Liver (tissue), 9 donors: ENCODE data around the gene ARAP1. TPM values are rescaled to one million over a fixed set of nuclear protein-coding genes. Genes with fewer than 3 reads are reported as not detected.

Source experiments
- DNase-seq: peaks from one replicate; pipeline ENCODE4 v3.0.0-alpha.2; 2017; ENCODE audit warnings: low spot score
- H3K27ac ChIP-seq, 2 donors: one replicate each; pipeline ENCODE4 v1.7.0; 2013; ENCODE audit warnings: inconsistent platforms in 2 of 2, low read length in 2 of 2, control low read depth in 1 of 2, low read depth in 1 of 2, mild to moderate bottlenecking in 1 of 2
- H3K27me3 ChIP-seq, 4 donors: one replicate each; pipeline versions ENCODE4 v1.6.1 to v1.7.0; 2013; ENCODE audit warnings: low read length in 3 of 4, inconsistent platforms in 1 of 4, mild to moderate bottlenecking in 1 of 4, moderate library complexity in 1 of 4; ENCODE audit not compliant: control insufficient read depth in 4 of 4, insufficient read depth in 4 of 4
- H3K36me3 ChIP-seq, 4 donors: one replicate each; pipeline versions ENCODE4 v1.6.1 to v1.7.0; 2013; ENCODE audit warnings: low read length in 3 of 4, mild to moderate bottlenecking in 3 of 4, low read depth in 1 of 4, moderate library complexity in 1 of 4; ENCODE audit not compliant: control insufficient read depth in 4 of 4, insufficient read depth in 3 of 4
- H3K4me1 ChIP-seq, 4 donors: one replicate each; pipeline versions ENCODE4 v1.6.1 to v1.7.0; 2013; ENCODE audit warnings: low read length in 3 of 4, mild to moderate bottlenecking in 3 of 4, moderate library complexity in 1 of 4; ENCODE audit not compliant: control insufficient read depth in 4 of 4, insufficient read depth in 4 of 4
- H3K4me3 ChIP-seq, 3 donors: one replicate each; pipeline versions ENCODE4 v1.6.1 to v1.7.0; 2013; ENCODE audit warnings: low read length in 3 of 3, control low read depth in 1 of 3, low read depth in 1 of 3, mild to moderate bottlenecking in 1 of 3
- H3K9ac ChIP-seq, 2 donors: one replicate each; pipeline ENCODE4 v1.7.0; 2013; ENCODE audit warnings: low read length in 2 of 2, mild to moderate bottlenecking in 2 of 2, moderate library complexity in 2 of 2, control low read depth in 1 of 2, low read depth in 1 of 2
- H3K9me3 ChIP-seq, 4 donors: one replicate each; pipeline versions ENCODE4 v1.6.1 to v1.7.0; 2013; ENCODE audit warnings: low read length in 3 of 4; ENCODE audit not compliant: control insufficient read depth in 4 of 4
- ATF3 ChIP-seq: IDR thresholded peaks from 2 replicates; pipeline ENCODE4 v1.6.1; 2016; ENCODE audit warnings: antibody characterized with exemption
- CTCF ChIP-seq: fragments of 150-350 bp; IDR thresholded peaks from 2 replicates; pipeline ENCODE4 v1.5.1; 2017; ENCODE audit warnings: improper control_type of control experiment, low read depth, low read length; ENCODE audit not compliant: missing input control
- EGR1 ChIP-seq, 2 donors: IDR thresholded peaks; 2 replicates each; pipeline ENCODE4 v1.6.1; 2016 to 2018; ENCODE audit warnings: antibody characterized with exemption in 2 of 2, low read depth in 2 of 2
- FOXA1 ChIP-seq: IDR thresholded peaks from 2 replicates; pipeline ENCODE4 v1.6.1; 2016; ENCODE audit warnings: antibody characterized with exemption
- FOXA2 ChIP-seq: IDR thresholded peaks from 2 replicates; pipeline ENCODE4 v1.6.1; 2016; ENCODE audit warnings: antibody characterized with exemption
- GABPA ChIP-seq, 2 donors: IDR thresholded peaks in 1 of 2; conservative IDR thresholded peaks in 1 of 2; 2 replicates each; pipeline ENCODE4 v1.6.1; 2016; ENCODE audit warnings: antibody characterized with exemption in 2 of 2, mild to moderate bottlenecking in 1 of 2, moderate library complexity in 1 of 2
- HNF4A ChIP-seq, 2 donors: conservative IDR thresholded peaks; 2 replicates each; pipeline ENCODE4 v1.6.1; 2016; ENCODE audit warnings: antibody characterized with exemption in 2 of 2, mild to moderate bottlenecking in 2 of 2
- HNF4G ChIP-seq: IDR thresholded peaks from 2 replicates; pipeline ENCODE4 v1.6.1; 2016; ENCODE audit warnings: antibody characterized with exemption
- JUND ChIP-seq, 2 donors: IDR thresholded peaks; 2 replicates each; pipeline ENCODE4 v1.6.1; 2016; ENCODE audit warnings: antibody characterized with exemption in 2 of 2
- MAX ChIP-seq: IDR thresholded peaks from 2 replicates; pipeline ENCODE4 v1.6.1; 2016; ENCODE audit warnings: antibody characterized with exemption
- NR2F2 ChIP-seq: IDR thresholded peaks from 2 replicates; pipeline ENCODE4 v1.6.1; 2016; ENCODE audit warnings: antibody characterized with exemption
- RAD21 ChIP-seq, 2 donors: IDR thresholded peaks; 2 replicates each; pipeline ENCODE4 v1.6.1; 2016; ENCODE audit warnings: antibody characterized with exemption in 2 of 2, mild to moderate bottlenecking in 2 of 2
- RXRA ChIP-seq, 2 donors: IDR thresholded peaks; 2 replicates each; pipeline ENCODE4 v1.6.1; 2017 to 2018; ENCODE audit warnings: antibody characterized with exemption in 2 of 2, mild to moderate bottlenecking in 1 of 2
- SP1 ChIP-seq: IDR thresholded peaks from 2 replicates; pipeline ENCODE4 v1.6.1; 2018; ENCODE audit warnings: antibody characterized with exemption, mild to moderate bottlenecking
- TAF1 ChIP-seq: conservative IDR thresholded peaks from 2 replicates; pipeline ENCODE4 v1.6.1; 2016; ENCODE audit warnings: antibody characterized with exemption, mild to moderate bottlenecking
- YY1 ChIP-seq: IDR thresholded peaks from 2 replicates; pipeline ENCODE4 v1.6.1; 2016; ENCODE audit warnings: antibody characterized with exemption, mild to moderate bottlenecking
- ZBTB33 ChIP-seq: IDR thresholded peaks from 2 replicates; pipeline ENCODE4 v1.6.1; 2016; ENCODE audit warnings: antibody characterized with exemption
- WGBS: extraction: QIAGEN DNeasy Blood & Tissue Kit; methylation state at CpG from one replicate; pipeline ENCODE4 v1.1.7; 2013; 5-methylcytosine and 5-hydroxymethylcytosine counted together
- polyA plus RNA-seq, 2 donors: library from polyadenylated mRNA; stranded (reverse) in 1 of 2; unstranded in 1 of 2; fragments of 200-250 nt in 1 of 2; fragments of >200 nt in 1 of 2; fragmentation: Nextera tagmentation in 1 of 2; extraction: Ambion mirVana in 1 of 2; gene quantifications; one replicate each; pipeline versions ENCODE4 v1.2.1 to v1.2.3, GENCODE V29; 2013 to 2015
- total RNA-seq, 2 donors: library from RNA; depleted of rRNA; stranded (reverse); fragments of >200 nt; gene quantifications; one replicate each; pipeline ENCODE4 v1.2.3, GENCODE V29; 2014
- TF ChIP-seq, protein P1 (sequence below): IDR thresholded peaks from 2 replicates; pipeline ENCODE4 v1.6.1; 2016; ENCODE audit warnings: antibody characterized with exemption, mild to moderate bottlenecking
- donor health status: healthy.
- donor health status: healthy.
- donor health status: healthy.
- donor health status: healthy.
- donor health status: healthy.

ARAP1 gene
- total and polyA plus RNA-seq, 4 donors = 14.4 to 77.8 (median 43.5) TPM

DNA sequence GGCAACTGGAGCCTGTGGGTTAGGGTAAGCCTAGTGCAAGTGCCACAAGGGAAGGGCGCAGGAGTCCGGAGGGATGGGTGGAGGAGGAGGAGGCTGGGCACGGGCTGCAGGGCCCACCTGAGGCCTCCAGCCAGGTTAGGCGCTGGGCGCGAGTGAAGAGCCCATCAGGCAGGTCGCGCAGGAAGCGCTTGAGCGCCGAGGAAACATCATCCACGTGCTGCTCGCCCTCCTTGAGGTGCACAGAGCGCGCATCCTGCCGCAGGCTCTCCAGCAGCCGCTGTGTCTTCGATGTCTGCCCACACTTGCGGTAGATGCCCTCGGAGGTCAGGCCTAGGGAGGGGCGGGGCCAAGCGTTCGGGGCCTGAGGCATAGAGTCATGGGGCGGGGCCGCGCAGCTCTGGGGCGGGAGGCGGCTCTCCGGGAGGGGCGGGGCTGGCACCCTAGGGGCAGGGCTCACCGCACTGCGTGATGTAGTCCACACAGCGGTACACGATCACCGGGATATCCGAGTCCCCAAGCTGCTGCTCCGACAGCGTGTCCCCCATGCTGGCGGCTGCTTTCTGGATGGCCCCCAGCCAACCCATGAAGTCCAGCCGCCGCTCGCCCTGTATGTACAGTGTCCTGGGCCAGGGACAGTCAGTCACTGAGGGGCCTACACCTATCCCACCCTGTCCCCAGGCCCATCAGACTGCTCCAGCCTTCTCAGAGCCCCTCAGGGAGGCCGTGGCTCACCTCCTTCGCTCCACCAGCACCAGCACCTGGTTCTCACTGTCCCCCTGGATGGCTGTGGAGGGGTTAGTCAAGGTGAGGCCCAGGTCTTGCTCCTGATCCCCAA is 55.1 kb downstream of the ARAP1 start:
- Histone ChIP-seq H3K4me1 (no peaks in the 10 kb centered on the region), H3K9ac (no peak overlapping the region), H3K36me3 (peaks cover 37 to 96% (median 62%) of the 10 kb centered on the region in 4 donors), H3K27me3 (no peaks in the 10 kb centered on the region), H3K9me3 (no peaks in the 10 kb centered on the region), H3K27ac (no peak overlapping the region), H3K4me3 (no peak overlapping the region)
- WGBS = 92% methylated on average over 44 of the region's 44 CpGs
- TF ChIP-seq YY1 (no peak), FOXA2 (no peak), CTCF (no peak), TAF1 (no peak), SP1 (no peak), NR2F2 (no peak), FOXA1 (no peak)
- DNase-seq = no peak

DNA sequence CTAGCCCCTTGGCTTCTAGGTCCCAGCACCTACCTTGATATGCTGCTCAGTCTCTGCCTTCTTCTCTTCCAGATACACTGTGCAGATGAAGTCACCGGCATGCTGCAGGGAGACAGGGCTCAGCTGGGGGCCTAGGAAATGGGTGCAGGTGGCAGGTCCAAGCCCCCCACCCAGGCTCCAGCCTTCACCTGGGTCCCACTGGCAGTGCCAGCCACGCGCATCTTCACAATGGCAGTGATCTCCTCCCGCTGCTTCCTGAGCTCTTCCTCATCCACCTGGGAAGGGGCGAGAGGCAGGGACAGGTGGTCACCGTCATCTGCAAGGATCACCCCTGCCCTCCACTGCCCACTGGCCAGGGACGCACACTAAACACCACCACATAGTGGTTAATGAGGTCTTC is 56.9 kb downstream of the ARAP1 start:
- TF ChIP-seq NR2F2 = no peak
- no peak for TF ChIP-seq EGR1 (IDR thresholded peaks at IDR 0.05; ENCODE audit: low read depth in 2 of 2)
- TF ChIP-seq, protein P1, sequence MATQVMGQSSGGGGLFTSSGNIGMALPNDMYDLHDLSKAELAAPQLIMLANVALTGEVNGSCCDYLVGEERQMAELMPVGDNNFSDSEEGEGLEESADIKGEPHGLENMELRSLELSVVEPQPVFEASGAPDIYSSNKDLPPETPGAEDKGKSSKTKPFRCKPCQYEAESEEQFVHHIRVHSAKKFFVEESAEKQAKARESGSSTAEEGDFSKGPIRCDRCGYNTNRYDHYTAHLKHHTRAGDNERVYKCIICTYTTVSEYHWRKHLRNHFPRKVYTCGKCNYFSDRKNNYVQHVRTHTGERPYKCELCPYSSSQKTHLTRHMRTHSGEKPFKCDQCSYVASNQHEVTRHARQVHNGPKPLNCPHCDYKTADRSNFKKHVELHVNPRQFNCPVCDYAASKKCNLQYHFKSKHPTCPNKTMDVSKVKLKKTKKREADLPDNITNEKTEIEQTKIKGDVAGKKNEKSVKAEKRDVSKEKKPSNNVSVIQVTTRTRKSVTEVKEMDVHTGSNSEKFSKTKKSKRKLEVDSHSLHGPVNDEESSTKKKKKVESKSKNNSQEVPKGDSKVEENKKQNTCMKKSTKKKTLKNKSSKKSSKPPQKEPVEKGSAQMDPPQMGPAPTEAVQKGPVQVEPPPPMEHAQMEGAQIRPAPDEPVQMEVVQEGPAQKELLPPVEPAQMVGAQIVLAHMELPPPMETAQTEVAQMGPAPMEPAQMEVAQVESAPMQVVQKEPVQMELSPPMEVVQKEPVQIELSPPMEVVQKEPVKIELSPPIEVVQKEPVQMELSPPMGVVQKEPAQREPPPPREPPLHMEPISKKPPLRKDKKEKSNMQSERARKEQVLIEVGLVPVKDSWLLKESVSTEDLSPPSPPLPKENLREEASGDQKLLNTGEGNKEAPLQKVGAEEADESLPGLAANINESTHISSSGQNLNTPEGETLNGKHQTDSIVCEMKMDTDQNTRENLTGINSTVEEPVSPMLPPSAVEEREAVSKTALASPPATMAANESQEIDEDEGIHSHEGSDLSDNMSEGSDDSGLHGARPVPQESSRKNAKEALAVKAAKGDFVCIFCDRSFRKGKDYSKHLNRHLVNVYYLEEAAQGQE = no peak
- no peak for TF ChIP-seq HNF4G
- TF ChIP-seq FOXA2 = no peak
- TF ChIP-seq GABPA (IDR thresholded peaks at IDR 0.05 in 1 of 2, conservative IDR thresholded peaks at IDR 0.05 in 1 of 2) = no peak
- TF ChIP-seq YY1 = no peak
- TF ChIP-seq RXRA (IDR thresholded peaks at IDR 0.05) = no peak
- no peak for TF ChIP-seq RAD21 (IDR thresholded peaks at IDR 0.05)
- no peak for TF ChIP-seq FOXA1
- TF ChIP-seq ZBTB33 = no peak
- no peak for TF ChIP-seq JUND (IDR thresholded peaks at IDR 0.05)
- no peak for TF ChIP-seq HNF4A (conservative IDR thresholded peaks at IDR 0.05)
- TF ChIP-seq CTCF = no peak
- no peak for TF ChIP-seq SP1
- TF ChIP-seq MAX = no peak
- TF ChIP-seq ATF3 = no peak
- TF ChIP-seq TAF1 = no peak
- H3K9me3 ChIP-seq = no peaks in the 10 kb centered on the region
- H3K9ac ChIP-seq = no peak overlapping the region
- no peak for DNase-seq
- 97% methylated on average over 7 of the region's 7 CpGs for WGBS
- peaks cover 39 to 97% (median 60%) of the 10 kb centered on the region in 4 donors for H3K36me3 ChIP-seq
- no peak overlapping the region for H3K4me3 ChIP-seq
- no peak overlapping the region for H3K27ac ChIP-seq
- H3K27me3 ChIP-seq = no peaks in the 10 kb centered on the region
- no peaks in the 10 kb centered on the region for H3K4me1 ChIP-seq
